Inflammatory macrophage treated with lipopolysaccharide for 1 hour (primary cell): Measurements from ENCODE around the gene COL23A1.

Source experiments
- DNase-seq, 2 donors: peaks; one replicate each; pipeline ENCODE4 v3.0.0-alpha.2; 2020 to 2022

COL23A1 gene

DNA sequence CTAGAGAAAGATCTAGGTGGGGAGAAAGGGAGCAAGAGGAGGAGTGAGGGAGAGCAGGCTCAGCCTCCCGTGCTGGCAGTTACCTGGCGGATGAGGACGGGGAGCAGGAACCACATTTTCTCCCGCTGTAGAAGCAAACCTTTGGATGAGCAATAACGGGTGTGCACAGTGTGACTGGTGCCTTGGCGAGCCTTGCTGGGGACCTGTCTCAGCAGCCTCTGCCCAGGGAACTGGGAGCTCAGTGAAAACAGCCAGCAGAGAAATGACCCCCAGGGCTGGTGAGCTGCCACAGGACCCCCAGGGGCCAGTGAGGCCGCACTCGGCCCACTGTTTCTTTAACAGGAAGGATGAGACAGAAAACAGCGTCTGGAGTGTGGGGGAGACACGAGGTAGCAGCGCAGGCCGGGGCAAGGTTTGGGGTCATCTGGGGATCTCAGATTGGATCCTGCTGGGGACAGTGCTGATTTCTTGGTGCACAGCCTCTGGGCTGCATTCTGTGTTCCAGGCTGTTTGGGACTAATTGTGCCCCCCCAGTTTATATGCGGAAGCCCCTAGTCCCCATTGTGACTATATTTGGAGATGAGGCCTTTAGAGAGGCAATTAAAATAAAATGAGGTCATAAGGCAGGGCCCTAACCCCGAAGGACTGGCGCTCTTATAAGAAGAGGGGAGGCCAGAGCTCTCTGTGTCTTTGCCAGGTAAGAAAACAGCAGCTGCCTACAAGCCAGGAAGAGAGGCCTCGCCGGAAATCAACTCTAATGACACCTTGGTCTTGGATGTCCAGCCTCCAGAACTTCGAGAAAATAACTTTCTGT, 238.8 kb downstream of the COL23A1 start:
- DNase-seq, result no peak

- peak; percentile 36 to 48 for DNase-seq
These were observed 239.6 kb downstream of the COL23A1 start for GRCh38 chr5:178350361-178351220.

- peak in 1 of 2 donors; percentile 52 for DNase-seq
These were observed 240.4 kb downstream of the COL23A1 start for GRCh38 chr5:178349625-178350353.

- no peak for DNase-seq
These were observed 241.1 kb downstream of the COL23A1 start for GRCh38 chr5:178349075-178349511.

- DNase-seq, result no peak
These were observed 241.7 kb downstream of the COL23A1 start for GRCh38 chr5:178348356-178349074.

DNA sequence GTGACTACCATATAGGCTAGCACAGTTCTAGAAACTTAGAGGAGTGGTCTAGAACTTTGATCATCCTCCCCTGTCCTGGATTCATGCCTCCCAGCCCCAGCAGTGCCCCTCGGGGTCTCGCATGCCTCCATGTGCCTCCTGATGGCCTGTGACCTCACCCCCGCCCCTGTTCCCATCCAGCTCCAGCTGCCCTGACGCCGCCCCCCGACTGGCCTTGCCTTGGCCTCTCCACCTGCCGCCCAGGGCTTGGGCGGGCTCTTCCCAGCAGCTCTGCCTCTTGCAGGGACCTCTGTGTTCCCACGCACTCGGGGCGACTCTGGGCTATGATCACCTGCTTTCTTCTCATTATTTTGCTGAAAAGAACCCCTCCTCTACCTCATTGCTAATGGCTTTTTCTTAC, 242.2 kb downstream of the COL23A1 start:
- no peak for DNase-seq

GRCh38 chr5:178346607-178347334, 243.4 kb downstream of the COL23A1 start:
- DNase-seq, result no peak

DNA sequence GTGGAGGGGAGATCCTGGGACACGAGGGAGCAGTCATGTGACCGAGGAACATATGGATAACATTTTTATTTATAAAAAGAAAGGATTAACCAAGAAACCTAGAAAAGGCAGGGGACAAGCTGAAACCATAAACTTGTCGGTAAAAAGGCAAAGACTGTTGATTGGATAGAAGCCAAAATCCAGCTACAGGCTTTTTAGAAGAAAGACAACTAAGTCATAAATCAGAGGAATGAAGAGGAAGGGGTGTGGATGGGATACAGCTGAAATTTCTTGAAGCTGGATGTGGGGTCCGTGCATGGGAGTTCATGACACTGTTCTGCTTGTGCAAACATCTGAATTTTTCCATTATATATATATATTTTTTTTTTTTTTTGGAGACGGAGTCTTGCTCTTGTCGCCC, 246.9 kb downstream of the COL23A1 start:
- DNase-seq, result no peak

DNA sequence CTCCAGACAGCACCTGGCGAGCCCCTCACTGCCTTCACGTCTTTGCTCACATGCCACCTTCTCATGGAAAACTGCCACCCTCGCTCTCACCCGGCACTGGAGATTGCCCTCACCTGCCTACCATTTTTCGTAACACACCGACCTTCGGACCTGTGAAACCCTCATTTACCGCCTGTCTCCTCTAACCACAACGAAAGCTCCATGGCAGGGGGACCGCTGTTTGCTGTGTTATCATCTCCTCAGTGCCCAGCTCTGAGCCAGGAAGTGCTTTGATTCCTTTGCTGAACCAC, 248.4 kb downstream of the COL23A1 start:
- no peak for DNase-seq

DNA sequence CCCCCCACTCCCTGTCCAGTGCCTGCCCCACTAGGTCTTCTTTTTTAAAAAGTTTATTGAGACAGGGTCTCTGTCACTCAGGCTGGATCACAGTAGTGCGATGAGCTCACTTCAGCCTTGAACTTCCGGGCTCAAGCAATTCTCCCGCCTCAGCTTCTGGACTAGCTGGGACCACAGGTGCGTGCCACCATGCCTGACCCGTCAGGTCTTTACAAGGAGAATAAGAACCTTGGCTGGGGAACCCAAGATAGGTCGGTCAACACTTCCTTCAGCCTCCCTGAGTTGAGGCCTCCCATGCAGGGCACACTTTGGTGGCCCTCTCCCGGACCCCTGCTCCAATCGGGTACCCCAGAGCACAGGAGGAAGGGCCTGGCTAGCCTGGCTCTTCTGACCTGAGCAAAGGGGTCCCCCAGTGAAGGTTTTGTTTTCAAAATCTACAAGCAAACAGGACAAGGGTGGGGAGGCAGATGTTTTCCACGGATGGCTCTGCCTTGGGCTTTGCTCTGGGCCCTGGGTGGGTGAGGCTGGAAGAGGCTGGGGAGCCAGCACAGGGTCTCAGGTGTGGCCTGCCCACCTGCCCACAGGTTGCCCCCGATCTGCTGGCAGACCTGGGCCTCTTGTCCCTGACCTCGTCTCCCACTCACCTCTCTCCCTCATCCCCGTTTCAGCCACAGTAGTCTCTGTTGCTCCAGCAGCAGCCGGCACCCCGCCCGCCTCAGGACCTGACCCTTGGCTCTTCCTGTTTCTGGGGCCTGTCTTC, 248.9 kb downstream of the COL23A1 start:
- DNase-seq, result no peak

DNA sequence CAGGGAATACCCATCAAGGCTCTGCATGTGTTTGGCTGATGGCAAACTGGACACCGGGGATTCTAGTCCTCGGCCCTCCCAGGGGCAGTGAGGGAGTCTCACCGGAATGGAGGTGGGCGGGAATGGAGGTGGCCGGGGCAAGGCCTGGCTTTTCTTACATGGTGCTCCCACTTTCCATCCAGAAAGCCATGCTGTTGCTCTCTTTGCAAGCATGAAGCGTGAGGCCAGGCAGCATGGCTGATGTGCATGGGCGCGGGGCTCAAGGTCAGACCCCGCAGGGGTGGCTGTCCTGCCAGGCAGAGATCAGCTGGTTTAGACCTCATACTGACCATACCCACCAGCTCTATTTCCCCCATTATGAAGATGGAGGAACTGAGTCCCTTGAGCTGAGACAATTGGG, 249.6 kb downstream of the COL23A1 start:
- DNase-seq, result no peak

DNA sequence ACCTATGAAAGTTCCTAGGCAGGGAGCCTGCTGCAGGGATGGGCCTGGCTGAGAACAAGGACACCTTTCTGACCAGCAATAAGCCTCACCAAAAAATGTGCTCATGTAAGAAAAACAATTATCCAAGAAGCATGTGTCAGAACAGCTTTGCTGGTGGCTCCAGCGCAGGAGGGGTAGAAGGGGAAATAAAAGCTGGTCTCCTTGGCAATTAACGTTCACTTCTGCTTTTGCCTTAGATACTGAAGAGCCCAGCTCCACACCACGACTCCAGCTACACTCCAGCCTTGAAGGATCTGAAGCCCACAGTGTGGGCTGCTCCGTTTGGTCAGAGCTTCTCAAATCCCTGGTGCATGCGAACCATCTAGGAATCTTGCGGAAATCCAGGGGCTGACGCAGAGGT, 250.0 kb downstream of the COL23A1 start:
- peak; percentile 47 to 57 for DNase-seq

- no peak for DNase-seq
These were observed 250.9 kb downstream of the COL23A1 start for GRCh38 chr5:178339272-178339671.

- DNase-seq, result no peak
These were observed 251.4 kb downstream of the COL23A1 start for GRCh38 chr5:178338750-178339144.

- no peak for DNase-seq
These were observed 252.0 kb downstream of the COL23A1 start for GRCh38 chr5:178338126-178338749.

- no peak for DNase-seq
These were observed 252.9 kb downstream of the COL23A1 start for GRCh38 chr5:178337334-178337741.

- no peak for DNase-seq
These were observed 253.3 kb downstream of the COL23A1 start for GRCh38 chr5:178336889-178337288.

- no peak for DNase-seq
These were observed 254.7 kb downstream of the COL23A1 start for GRCh38 chr5:178335302-178336030.

DNA sequence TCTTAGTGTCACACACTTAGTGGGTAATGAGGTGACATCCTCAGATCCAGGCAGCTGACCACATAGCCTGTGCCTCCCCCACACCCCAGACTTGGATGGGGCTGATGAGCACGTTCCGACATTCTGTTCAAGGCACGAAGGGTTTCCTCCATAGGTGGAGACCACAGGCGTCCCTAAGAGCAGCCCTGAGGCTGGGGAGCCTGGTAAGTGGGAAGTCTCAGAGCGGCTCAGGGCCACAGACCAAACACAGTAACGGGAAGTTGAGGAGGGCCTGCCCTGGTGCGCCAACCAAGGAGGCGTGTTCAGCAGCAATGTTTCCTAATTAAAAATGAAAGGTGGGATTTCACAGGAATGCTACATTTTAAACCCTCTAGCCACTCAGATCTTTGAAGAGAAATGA, 255.3 kb downstream of the COL23A1 start:
- DNase-seq, result peak; percentile 62
